Activated naive CD4-positive, alpha-beta T cell treated with anti-CD3 and anti-CD28 coated beads, Interleukin-2, amount 10 ng/mL, durations not matched to agents 7 days and 5 days (primary cell): Measurements from ENCODE around the gene FBXL13.
"Not testable (repeated sequence)": the region's sequence is repeated elsewhere in the genome, so short reads cannot be mapped to it uniquely, and the experiment has no call there.

Source experiments
- CTCF ChIA-PET: fragments of 350-600 bp; sonication (Branson Sonifier 250); formaldehyde crosslinking; loops from one replicate; lab custom pipeline; 2021; ENCODE audit warnings: antibody characterized with exemption; lab: Charles Lee
- DNase-seq: peaks from one replicate; pipeline ENCODE4 v3.0.0-alpha.2; 2020
- H3K27ac Mint-ChIP-seq: one replicate; pipeline ENCODE4 v1.8.0; 2021; ENCODE audit warnings: mild to moderate bottlenecking, moderate library complexity, mixed read lengths
- H3K27me3 Mint-ChIP-seq: one replicate; pipeline ENCODE4 v1.8.0; 2021; ENCODE audit warnings: mild to moderate bottlenecking, mixed read lengths
- H3K36me3 Mint-ChIP-seq: one replicate; pipeline ENCODE4 v1.8.0; 2021; ENCODE audit warnings: mixed read lengths
- H3K4me1 Mint-ChIP-seq: one replicate; pipeline ENCODE4 v1.8.0; 2021; ENCODE audit warnings: mixed read lengths
- H3K4me3 Mint-ChIP-seq: one replicate; pipeline ENCODE4 v1.8.0; 2021; ENCODE audit warnings: mild to moderate bottlenecking, moderate library complexity, mixed read lengths
- H3K9me3 Mint-ChIP-seq: one replicate; pipeline ENCODE4 v1.8.0; 2021; ENCODE audit warnings: mixed read lengths

The FBXL13 gene

DNA sequence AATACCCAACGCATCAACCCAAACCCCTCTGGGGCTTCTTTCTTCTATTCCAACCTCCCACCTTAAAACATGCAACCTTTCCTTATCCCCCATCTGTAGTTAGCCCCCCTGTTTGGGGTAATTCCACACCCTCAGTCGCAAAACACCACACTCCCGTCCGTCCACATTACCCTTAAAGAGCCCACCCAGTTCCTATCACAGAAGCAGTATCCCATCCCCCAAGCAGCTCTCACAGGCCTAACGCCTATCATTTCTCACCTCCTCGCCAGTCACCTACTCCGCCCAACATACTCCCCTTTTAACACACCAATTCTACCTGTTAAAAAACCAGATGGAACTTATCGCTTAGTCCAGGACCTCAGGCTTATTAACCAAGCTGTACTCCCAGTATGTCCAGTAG, 98.1 kb downstream of the FBXL13 start:
- Mint-ChIP-seq H3K4me3 (no peak overlapping the region), H3K36me3 (no peaks in the 10 kb centered on the region), H3K27ac (no peak overlapping the region), H3K4me1 (no peaks in the 10 kb centered on the region), H3K9me3 (no peaks in the 10 kb centered on the region), H3K27me3 (no peaks in the 10 kb centered on the region)
- CTCF ChIA-PET: no interaction called here
- DNase-seq: no peak

DNA sequence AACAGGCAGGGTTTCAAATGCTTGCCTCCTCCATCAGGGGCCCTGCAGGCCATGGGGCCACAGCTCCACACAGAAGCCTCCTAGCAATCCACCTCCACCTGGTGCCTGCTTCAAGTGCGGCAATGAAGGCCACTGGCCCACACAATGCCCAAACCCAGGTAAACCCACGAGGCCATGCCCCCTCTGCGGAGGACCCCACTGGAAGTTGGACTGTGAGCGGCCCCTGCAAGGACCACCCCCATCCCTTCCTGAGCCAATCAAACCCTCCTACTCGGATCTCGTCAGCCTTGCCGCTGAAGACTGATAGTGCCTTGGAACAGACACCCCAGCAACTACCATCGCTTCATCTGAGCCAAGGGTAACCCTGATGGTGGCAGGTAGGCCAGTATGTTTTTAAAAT, 98.7 kb downstream of the FBXL13 start:
- H3K27ac Mint-ChIP-seq: no peak overlapping the region
- CTCF ChIA-PET: no interaction called here
- no peaks in the 10 kb centered on the region for H3K9me3 Mint-ChIP-seq
- H3K27me3 Mint-ChIP-seq: no peaks in the 10 kb centered on the region
- H3K36me3 Mint-ChIP-seq: no peaks in the 10 kb centered on the region
- no peak overlapping the region for H3K4me3 Mint-ChIP-seq
- H3K4me1 Mint-ChIP-seq: no peaks in the 10 kb centered on the region
- no peak for DNase-seq

GRCh38 chr7:102974366-102975236, 100.0 kb downstream of the FBXL13 start:
- H3K36me3 Mint-ChIP-seq: no peaks in the 10 kb centered on the region
- DNase-seq: no peak
- CTCF ChIA-PET: no interaction called here
- no peaks in the 10 kb centered on the region for H3K27me3 Mint-ChIP-seq
- no peak overlapping the region for H3K27ac Mint-ChIP-seq
- no peak overlapping the region for H3K4me3 Mint-ChIP-seq
- H3K4me1 Mint-ChIP-seq: no peaks in the 10 kb centered on the region
- no peaks in the 10 kb centered on the region for H3K9me3 Mint-ChIP-seq

DNA sequence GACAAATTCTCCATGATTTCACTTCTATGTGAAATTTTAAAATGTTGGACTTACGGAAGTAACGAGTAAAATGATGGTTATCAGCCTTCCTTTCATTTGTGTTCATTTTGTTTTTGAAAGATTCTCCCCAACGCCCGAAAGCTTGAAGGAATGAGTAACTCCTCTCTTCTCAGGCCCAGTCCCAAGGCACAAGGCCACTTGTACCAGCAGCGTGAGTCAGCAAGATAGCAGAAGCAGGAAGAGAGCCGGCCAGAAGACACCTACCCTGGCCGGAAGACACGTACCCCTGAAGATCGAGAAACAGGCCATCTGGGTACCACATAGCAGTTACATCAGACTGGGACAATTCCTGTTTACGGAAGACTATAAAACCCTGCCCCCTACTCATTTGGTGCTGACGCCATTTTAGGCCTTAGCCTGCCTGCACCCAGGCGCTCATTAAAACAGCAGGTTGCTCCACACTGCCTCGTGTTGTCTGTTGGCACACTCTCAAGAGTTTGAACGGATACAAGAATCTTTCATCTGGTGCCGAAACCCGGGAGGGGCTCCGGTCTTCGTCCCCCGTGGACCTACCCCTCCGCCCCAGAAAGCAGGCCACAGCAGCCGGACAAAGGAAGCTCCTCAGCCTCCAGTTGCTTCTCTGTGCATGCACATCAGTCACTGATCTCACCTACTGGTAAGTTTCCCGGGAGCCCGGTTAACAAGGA, 101.3 kb downstream of the FBXL13 start:
- no peaks in the 10 kb centered on the region for H3K27me3 Mint-ChIP-seq
- DNase-seq: no peak
- H3K9me3 Mint-ChIP-seq: no peaks in the 10 kb centered on the region
- no peaks in the 10 kb centered on the region for H3K4me1 Mint-ChIP-seq
- no peak overlapping the region for H3K27ac Mint-ChIP-seq
- no peak overlapping the region for H3K4me3 Mint-ChIP-seq
- CTCF ChIA-PET: no interaction called here
- H3K36me3 Mint-ChIP-seq: no peaks in the 10 kb centered on the region

DNA sequence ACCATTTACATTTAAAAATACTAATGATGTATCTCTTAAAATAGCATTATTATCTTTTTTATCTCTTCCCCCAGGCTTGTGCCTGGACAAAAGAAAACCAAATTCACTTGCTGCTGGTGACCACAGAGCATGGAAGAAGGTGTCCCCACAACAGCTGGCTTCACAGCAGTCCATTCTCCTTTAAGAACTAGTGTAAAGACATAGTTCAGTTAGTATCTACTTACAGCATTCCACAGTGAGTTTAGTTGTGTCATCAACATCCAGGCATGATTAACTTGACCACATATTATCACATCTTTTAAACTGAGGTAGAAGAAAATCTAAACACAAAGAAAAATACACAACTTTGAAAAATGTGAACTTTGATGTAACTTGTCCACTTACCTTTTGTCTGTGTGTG, 106.8 kb downstream of the FBXL13 start:
- no peaks in the 10 kb centered on the region for H3K27me3 Mint-ChIP-seq
- H3K36me3 Mint-ChIP-seq: no peaks in the 10 kb centered on the region
- no peaks in the 10 kb centered on the region for H3K9me3 Mint-ChIP-seq
- H3K27ac Mint-ChIP-seq: no peak overlapping the region
- H3K4me3 Mint-ChIP-seq: no peak overlapping the region
- no peak for DNase-seq
- CTCF ChIA-PET: no interaction called here
- H3K4me1 Mint-ChIP-seq: no peaks in the 10 kb centered on the region

- no peaks in the 10 kb centered on the region for H3K36me3 Mint-ChIP-seq
Measured at GRCh38 chr7:102966465-102966864, 108.1 kb downstream of the FBXL13 start.

DNA sequence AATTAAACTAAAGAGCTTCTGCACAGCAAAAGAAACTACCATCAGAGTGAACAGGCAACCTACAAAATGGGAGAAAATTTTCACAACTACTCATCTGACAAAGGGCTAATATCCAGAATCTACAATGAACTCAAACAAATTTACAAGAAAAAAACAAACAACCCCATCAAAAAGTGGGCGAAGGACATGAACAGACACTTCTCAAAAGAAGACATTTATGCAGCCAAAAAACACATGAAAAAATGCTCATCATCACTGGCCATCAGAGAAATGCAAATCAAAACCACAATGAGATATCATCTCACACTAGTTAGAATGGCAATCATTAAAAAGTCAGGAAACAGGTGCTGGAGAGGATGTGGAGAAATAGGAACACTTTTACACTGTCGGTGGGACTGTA, 112.6 kb downstream of the FBXL13 start:
- H3K27me3 Mint-ChIP-seq, DNase-seq, H3K36me3 Mint-ChIP-seq, H3K27ac Mint-ChIP-seq, CTCF ChIA-PET, H3K4me3 Mint-ChIP-seq, H3K9me3 Mint-ChIP-seq, H3K4me1 Mint-ChIP-seq: not testable (repeated sequence)

More at GRCh38 chr7:102966465-102966864, 108.1 kb downstream of the FBXL13 start:
- CTCF ChIA-PET: no interaction called here
- Mint-ChIP-seq H3K27me3 (no peaks in the 10 kb centered on the region), H3K4me3 (no peak overlapping the region), H3K27ac (no peak overlapping the region), H3K9me3 (no peaks in the 10 kb centered on the region), H3K4me1 (no peaks in the 10 kb centered on the region)
- no peak for DNase-seq

DNA sequence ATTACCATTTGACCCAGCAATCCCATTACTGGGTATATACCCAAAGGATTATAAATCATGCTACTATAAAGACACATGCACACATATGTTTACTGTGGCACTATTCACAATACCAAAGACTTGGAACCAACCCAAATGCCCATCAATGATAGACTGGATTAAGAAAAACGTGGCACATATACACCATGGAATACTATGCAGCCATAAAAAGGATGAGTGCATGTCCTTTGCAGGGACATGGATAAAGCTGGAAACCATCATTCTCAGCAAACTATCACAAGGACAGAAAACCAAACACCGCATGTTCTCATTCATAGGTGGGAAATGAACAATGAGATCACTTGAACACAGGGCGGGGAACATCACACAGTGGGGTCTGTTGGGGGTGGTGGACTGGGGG, 116.6 kb downstream of the FBXL13 start:
- DNase-seq, H3K27ac Mint-ChIP-seq, H3K4me3 Mint-ChIP-seq, H3K27me3 Mint-ChIP-seq, H3K4me1 Mint-ChIP-seq, CTCF ChIA-PET, H3K36me3 Mint-ChIP-seq: not testable (repeated sequence)
- peaks cover 11% of the 10 kb centered on the region for H3K9me3 Mint-ChIP-seq

DNA sequence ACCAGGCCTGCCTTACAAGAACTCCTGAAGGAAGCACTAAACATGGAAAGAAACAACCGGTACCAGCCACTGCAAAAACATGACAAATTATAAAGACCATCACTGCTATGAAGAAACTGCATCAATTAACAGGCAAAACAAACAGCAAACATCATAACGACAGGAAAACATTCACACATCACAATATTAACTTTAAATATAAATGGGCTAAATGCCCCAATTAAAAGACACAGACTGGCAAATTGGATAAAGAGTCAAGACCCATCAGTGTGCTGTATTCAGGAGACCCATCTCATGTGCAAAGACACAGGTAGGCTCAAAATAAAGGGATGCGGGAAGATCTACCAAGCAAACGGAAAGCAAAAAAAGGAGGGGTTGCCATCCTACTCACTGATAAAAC, 120.2 kb downstream of the FBXL13 start:
- DNase-seq, H3K4me3 Mint-ChIP-seq, H3K36me3 Mint-ChIP-seq, H3K4me1 Mint-ChIP-seq, CTCF ChIA-PET, H3K27me3 Mint-ChIP-seq, H3K27ac Mint-ChIP-seq: not testable (repeated sequence)
- H3K9me3 Mint-ChIP-seq: peaks cover 11% of the 10 kb centered on the region

DNA sequence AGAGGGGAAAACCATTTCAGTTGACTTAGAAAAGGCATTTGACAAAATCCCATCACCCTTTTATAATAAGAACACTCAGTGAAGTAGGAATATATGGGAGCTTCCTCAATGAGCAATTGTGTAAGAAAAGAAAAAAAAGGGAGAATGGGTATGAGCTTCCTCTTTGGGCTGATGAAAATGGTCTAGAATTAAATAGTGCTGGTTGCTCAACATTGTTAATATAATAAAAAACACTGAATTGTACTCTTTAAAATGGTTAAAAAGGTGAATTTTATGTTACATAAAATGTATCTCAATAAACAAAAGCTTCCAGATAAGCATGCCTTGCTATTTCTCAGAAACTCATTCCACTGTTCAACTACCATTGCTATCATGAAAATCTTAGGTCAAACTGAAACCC, 121.2 kb downstream of the FBXL13 start:
- H3K9me3 Mint-ChIP-seq: peaks cover 11% of the 10 kb centered on the region
- H3K36me3 Mint-ChIP-seq: no peaks in the 10 kb centered on the region
- CTCF ChIA-PET: no interaction called here
- no peak for DNase-seq
- no peaks in the 10 kb centered on the region for H3K27me3 Mint-ChIP-seq
- H3K27ac Mint-ChIP-seq: no peak overlapping the region
- no peaks in the 10 kb centered on the region for H3K4me1 Mint-ChIP-seq
- H3K4me3 Mint-ChIP-seq: no peak overlapping the region

DNA sequence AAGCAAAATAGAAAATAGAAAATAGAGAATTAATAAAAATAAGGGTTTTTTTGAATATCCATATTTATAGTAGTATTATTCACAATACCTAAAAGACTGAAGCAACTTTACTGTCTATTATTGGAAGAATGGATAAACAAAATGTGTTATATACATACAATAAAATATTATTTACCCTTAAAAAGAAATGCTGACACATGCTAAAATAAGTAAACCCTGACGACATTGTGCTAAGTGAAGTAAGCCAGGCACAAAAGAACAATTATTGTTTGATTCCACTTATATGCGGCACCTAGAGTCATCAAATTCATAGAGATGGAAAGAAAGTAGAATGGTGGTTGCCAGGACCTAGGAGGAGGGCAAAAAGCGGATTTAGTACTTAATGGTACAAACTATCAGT, 122.8 kb downstream of the FBXL13 start:
- Mint-ChIP-seq H3K4me1 (no peaks in the 10 kb centered on the region), H3K9me3 (peaks cover 11% of the 10 kb centered on the region), H3K36me3 (no peaks in the 10 kb centered on the region), H3K27me3 (no peaks in the 10 kb centered on the region), H3K27ac (no peak overlapping the region), H3K4me3 (no peak overlapping the region)
- no peak for DNase-seq
- CTCF ChIA-PET: no interaction called here

- H3K36me3 Mint-ChIP-seq: no peaks in the 10 kb centered on the region
- no peaks in the 10 kb centered on the region for H3K9me3 Mint-ChIP-seq
- H3K27me3 Mint-ChIP-seq: peaks cover 3% of the 10 kb centered on the region
- H3K4me3 Mint-ChIP-seq: no peak overlapping the region
- no peak overlapping the region for H3K27ac Mint-ChIP-seq
- no peaks in the 10 kb centered on the region for H3K4me1 Mint-ChIP-seq
- CTCF ChIA-PET: no interaction called here
- DNase-seq: no peak
Measured at GRCh38 chr7:102944241-102944640, 130.4 kb downstream of the FBXL13 start.

DNA sequence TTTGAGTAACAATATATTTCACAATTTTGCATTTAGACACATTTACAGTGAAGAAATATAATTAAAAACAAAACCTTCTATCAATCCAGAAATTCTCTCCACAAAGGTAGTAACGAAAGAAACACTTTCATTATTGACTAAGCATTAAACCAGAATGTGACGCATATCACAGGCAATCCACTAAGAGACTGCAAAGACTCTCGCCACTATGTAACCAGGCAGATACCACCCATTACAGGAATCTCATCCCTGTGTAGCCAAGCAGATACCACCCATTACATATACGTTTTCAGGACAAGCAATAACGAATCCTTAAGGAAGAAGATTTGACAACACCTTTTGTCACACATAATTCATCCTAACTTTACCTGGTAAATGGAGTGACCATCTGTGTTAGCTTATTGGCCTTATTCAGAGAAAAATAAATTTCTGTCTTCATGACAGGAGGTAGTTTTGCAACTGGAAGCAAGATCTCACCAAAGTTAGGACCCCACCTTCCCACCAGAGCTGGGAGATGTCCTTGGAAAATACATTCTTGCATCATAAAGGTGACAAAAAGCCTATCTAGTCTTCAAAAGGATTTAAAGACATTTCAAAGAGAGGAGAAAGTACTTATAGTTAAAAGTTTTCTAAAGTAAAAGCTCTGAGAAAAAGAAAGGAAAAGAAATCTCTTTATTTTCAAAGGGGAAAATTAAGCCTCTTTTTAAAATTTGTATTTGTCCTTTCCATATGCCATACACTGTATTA, 131.0 kb downstream of the FBXL13 start:
- CTCF ChIA-PET: no interaction called here
- no peak overlapping the region for H3K27ac Mint-ChIP-seq
- no peaks in the 10 kb centered on the region for H3K36me3 Mint-ChIP-seq

DNA sequence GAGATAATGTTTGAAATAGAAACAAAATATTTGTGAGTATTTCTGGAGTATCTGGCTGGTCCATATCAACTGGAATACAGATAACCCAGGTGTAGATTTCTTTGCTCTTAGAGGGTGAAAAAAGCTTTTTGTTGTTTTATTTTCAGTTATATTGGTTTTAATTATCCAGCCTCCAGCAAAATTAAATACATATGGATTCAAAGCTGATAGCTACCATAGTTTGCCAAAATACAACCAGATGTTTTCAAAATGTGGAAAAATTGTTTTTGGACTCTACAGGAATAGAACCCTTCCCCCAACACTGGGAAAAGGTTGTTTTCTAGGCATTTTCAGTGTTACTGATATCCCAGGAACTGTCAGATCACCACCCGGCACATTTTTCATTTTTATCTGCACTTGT, 131.7 kb downstream of the FBXL13 start:
- H3K36me3 Mint-ChIP-seq: no peaks in the 10 kb centered on the region
- H3K27me3 Mint-ChIP-seq: peaks cover 3% of the 10 kb centered on the region
- no peak overlapping the region for H3K27ac Mint-ChIP-seq
- CTCF ChIA-PET: no interaction called here
- H3K4me1 Mint-ChIP-seq: no peaks in the 10 kb centered on the region
- H3K4me3 Mint-ChIP-seq: no peak overlapping the region
- no peaks in the 10 kb centered on the region for H3K9me3 Mint-ChIP-seq
- DNase-seq: no peak

More for the DNA sequence above, 131.0 kb downstream of the FBXL13 start:
- Mint-ChIP-seq H3K4me3 (no peak overlapping the region), H3K27me3 (peaks cover 3% of the 10 kb centered on the region), H3K4me1 (no peaks in the 10 kb centered on the region), H3K9me3 (no peaks in the 10 kb centered on the region)
- no peak for DNase-seq
